H1 (cell line): ENCODE results near the gene TARS3. TPM values are rescaled to one million over a fixed set of nuclear protein-coding genes. Genes with fewer than 3 reads are reported as not detected.

Experiments
- CTCF ChIA-PET: fragments of 300-600 bp; sonication (Branson Sonifier 250); formaldehyde crosslinking; loops from one replicate; lab custom pipeline; 2021; ENCODE audit not compliant: partially characterized antibody; lab: Charles Lee
- POLR2A ChIA-PET: fragments of 300-600 bp; sonication (Branson Sonifier 250); formaldehyde crosslinking; loops from one replicate; lab custom pipeline; 2021; ENCODE audit warnings: inconsistent platforms; ENCODE audit not compliant: partially characterized antibody; lab: Charles Lee
- DNase-seq, 2 experiments: peaks; one replicate each; pipeline versions ENCODE4 v3.0.0 to v3.0.0-alpha.2; 2010 to 2022; ENCODE audit warnings: low spot score in 2 of 2, low read depth in 1 of 2, mixed read lengths in 1 of 2
- FAIRE-seq: peaks from 2 replicates; lab custom pipeline; 2011; peaks lifted over from hg19 to GRCh38; lab: Jason Lieb, UNC
- H2AFZ ChIP-seq: 2 replicates; pipeline ENCODE4 v1.8.1; 2012; ENCODE audit warnings: low read length, inconsistent platforms
- H2AK5ac ChIP-seq: 2 replicates; pipeline ENCODE4 v1.6.1; 2013; ENCODE audit warnings: low read depth, low read length
- H2BK120ac ChIP-seq: replicated peaks from 2 replicates; pipeline ENCODE3; 2013; ENCODE audit warnings: low read depth, low read length, inconsistent platforms
- H2BK12ac ChIP-seq: 2 replicates; pipeline ENCODE4 v1.6.1; 2013; ENCODE audit warnings: low read depth, low read length
- H2BK15ac ChIP-seq: 2 replicates; pipeline ENCODE4 v1.6.1; 2013; ENCODE audit warnings: low read length
- H2BK20ac ChIP-seq: 2 replicates; pipeline ENCODE4 v1.6.1; 2013; ENCODE audit warnings: low read length
- H2BK5ac ChIP-seq: 2 replicates; pipeline ENCODE4 v1.6.1; 2013; ENCODE audit warnings: low read depth, low read length
- H3K14ac ChIP-seq: 2 replicates; pipeline ENCODE4 v1.6.1; 2013; ENCODE audit warnings: inconsistent platforms; ENCODE audit not compliant: insufficient read length
- H3K18ac ChIP-seq: 2 replicates; pipeline ENCODE4 v1.6.1; 2013; ENCODE audit warnings: low read length; ENCODE audit errors: extremely low read depth
- H3K23ac ChIP-seq: 2 replicates; pipeline ENCODE4 v1.6.1; 2013; ENCODE audit warnings: inconsistent platforms; ENCODE audit not compliant: insufficient read length
- H3K23me2 ChIP-seq: 2 replicates; pipeline ENCODE4 v1.6.1; 2013; ENCODE audit warnings: low read depth, low read length
- H3K27ac ChIP-seq: 2 replicates; pipeline ENCODE4 v1.6.1; 2011; ENCODE audit warnings: low read depth, low read length, inconsistent platforms
- H3K27me3 ChIP-seq, 4 experiments: replicated peaks in 1 of 4; 1 replicate in 1 of 4; 2 replicates in 3 of 4; pipeline versions ENCODE4 v1.6.1 to v1.8.1; 2011 to 2013; ENCODE audit warnings: low read length in 3 of 4, mild to moderate bottlenecking in 3 of 4, inconsistent platforms in 2 of 4, mixed read lengths in 2 of 4, moderate library complexity in 1 of 4; ENCODE audit not compliant: control insufficient read depth in 3 of 4, insufficient read depth in 3 of 4; ENCODE audit errors: extremely low read depth in 1 of 4
- H3K36me3 ChIP-seq, 4 experiments: 2 replicates each; pipeline versions ENCODE4 v1.6.1 to v1.8.1; 2011 to 2013; ENCODE audit warnings: mild to moderate bottlenecking in 4 of 4, low read length in 3 of 4, moderate library complexity in 2 of 4, control low read depth in 1 of 4, inconsistent platforms in 1 of 4; ENCODE audit not compliant: insufficient read depth in 4 of 4, control insufficient read depth in 2 of 4
- H3K4ac ChIP-seq: replicated peaks from 2 replicates; pipeline ENCODE3; 2013; ENCODE audit warnings: low read length, low read depth, mixed read lengths, inconsistent platforms; ENCODE audit not compliant: insufficient read length
- H3K4me1 ChIP-seq, 4 experiments: replicated peaks in 1 of 4; 1 replicate in 1 of 4; 2 replicates in 3 of 4; pipeline versions ENCODE4 v1.6.1 to v1.8.1; 2011 to 2013; ENCODE audit warnings: low read length in 3 of 4, inconsistent platforms in 2 of 4, mixed read lengths in 1 of 4; ENCODE audit not compliant: insufficient read depth in 4 of 4, control insufficient read depth in 3 of 4
- H3K4me2 ChIP-seq, 2 experiments: 2 replicates each; pipeline versions ENCODE4 v1.6.1 to v1.8.1; 2011 to 2013; ENCODE audit warnings: low read depth in 2 of 2, low read length in 2 of 2, control low read depth in 1 of 2, inconsistent platforms in 1 of 2, mild to moderate bottlenecking in 1 of 2; ENCODE audit not compliant: insufficient read depth in 1 of 2
- H3K4me3 ChIP-seq, 4 experiments: fragments of 200-600, 300-600 bp in 1 of 4; sonication (generic), shearing (Covaris generic), sonication (Bioruptor Twin) in 1 of 4; 2 replicates each; pipeline versions ENCODE4 v1.5.1 to v1.8.1; 2011 to 2016; ENCODE audit warnings: low read length in 4 of 4, low read depth in 3 of 4, control low read depth in 2 of 4, inconsistent platforms in 2 of 4, mild to moderate bottlenecking in 2 of 4, mixed read lengths in 1 of 4, moderate library complexity in 1 of 4; ENCODE audit not compliant: insufficient read depth in 2 of 4; ENCODE audit errors: extremely low read depth in 1 of 4
- H3K56ac ChIP-seq: replicated peaks from 2 replicates; pipeline ENCODE3; 2013; ENCODE audit warnings: low read depth, mild to moderate bottlenecking, mixed read lengths, low read length, inconsistent platforms; ENCODE audit not compliant: insufficient read length
- H3K79me1 ChIP-seq: 2 replicates; pipeline ENCODE4 v1.6.1; 2013; ENCODE audit warnings: low read depth, low read length, control low read depth
- H3K79me2 ChIP-seq, 2 experiments: 2 replicates each; pipeline versions ENCODE4 v1.6.1 to v1.8.1; 2012 to 2013; ENCODE audit warnings: low read length in 2 of 2, mild to moderate bottlenecking in 2 of 2, inconsistent platforms in 1 of 2; ENCODE audit not compliant: insufficient read depth in 2 of 2, control insufficient read depth in 1 of 2
- H3K9ac ChIP-seq, 4 experiments: replicated peaks in 1 of 4; 1 replicate in 1 of 4; 2 replicates in 3 of 4; pipeline versions ENCODE4 v1.6.1 to v1.8.1; 2011 to 2013; ENCODE audit warnings: low read depth in 3 of 4, low read length in 3 of 4, control low read depth in 2 of 4, mild to moderate bottlenecking in 2 of 4, moderate library complexity in 2 of 4, inconsistent platforms in 1 of 4; ENCODE audit errors: extremely low read depth in 1 of 4
- H3K9me3 ChIP-seq, 2 experiments: 2 replicates each; pipeline versions ENCODE4 v1.6.1 to v1.8.1; 2012 to 2013; ENCODE audit warnings: mild to moderate bottlenecking in 2 of 2, moderate library complexity in 2 of 2, control low read depth in 1 of 2, inconsistent platforms in 1 of 2, low read depth in 1 of 2, low read length in 1 of 2, mixed read lengths in 1 of 2; ENCODE audit not compliant: insufficient read depth in 2 of 2
- H4K20me1 ChIP-seq, 2 experiments: replicated peaks in 1 of 2; 2 replicates each; pipeline versions ENCODE3 to v1.8.1; 2011 to 2013; ENCODE audit warnings: inconsistent platforms in 2 of 2, low read length in 2 of 2, mild to moderate bottlenecking in 1 of 2; ENCODE audit not compliant: insufficient read depth in 2 of 2, control insufficient read depth in 1 of 2
- H4K5ac ChIP-seq: 2 replicates; pipeline ENCODE4 v1.6.1; 2013; ENCODE audit warnings: low read length, low read depth, mixed read lengths, inconsistent platforms; ENCODE audit not compliant: insufficient read length
- H4K8ac ChIP-seq: 2 replicates; pipeline ENCODE4 v1.8.0; 2013; ENCODE audit warnings: mild to moderate bottlenecking, moderate library complexity, low read length, inconsistent platforms; ENCODE audit not compliant: insufficient read depth; ENCODE audit errors: extremely low read depth
- H4K91ac ChIP-seq: replicated peaks from 2 replicates; pipeline ENCODE3; 2013; ENCODE audit warnings: low read length, mixed read lengths, inconsistent platforms; ENCODE audit not compliant: insufficient read length
- CHD1 ChIP-seq: IDR thresholded peaks from 2 replicates; pipeline ENCODE4 v1.6.1; 2012; ENCODE audit warnings: low read depth, low read length, improper control_type of control experiment
- POU5F1 ChIP-seq: IDR thresholded peaks from 2 replicates; pipeline ENCODE4 v1.6.1; 2011; ENCODE audit warnings: low read depth, mild to moderate bottlenecking, low read length, moderate library complexity
- RBBP5 ChIP-seq: IDR thresholded peaks from 2 replicates; pipeline ENCODE4 v1.7.1; 2012; ENCODE audit warnings: low read depth, mild to moderate bottlenecking, inconsistent platforms, low read length, moderate library complexity, borderline replicate concordance
- RXRA ChIP-seq: IDR thresholded peaks from 2 replicates; pipeline ENCODE4 v1.6.1; 2011; ENCODE audit warnings: low read depth, mild to moderate bottlenecking, low read length, moderate library complexity; ENCODE audit not compliant: insufficient read depth
- TEAD4 ChIP-seq: IDR thresholded peaks from 2 replicates; pipeline ENCODE4 v1.6.1; 2012; ENCODE audit warnings: low read depth, low read length, inconsistent platforms, mixed read lengths
- ZNF274 ChIP-seq: IDR thresholded peaks from 2 replicates; pipeline ENCODE4 v1.7.0; 2012; ENCODE audit warnings: low read length, borderline replicate concordance; ENCODE audit errors: extremely low read depth
- WGBS, 2 experiments: shearing (Covaris generic) in 1 of 2; methylation state at CpG; one replicate each; pipeline versions ENCODE4 v1.1.6 to v1.1.7; 2013 to 2015; ENCODE audit warnings: low lambda C conversion rate in 2 of 2, mixed read lengths in 2 of 2, inconsistent platforms in 1 of 2, low coverage in 1 of 2, missing lambda C conversion rate in 1 of 2; ENCODE audit not compliant: insufficient replicate concordance in 2 of 2, insufficient coverage in 1 of 2, insufficient read length in 1 of 2; ENCODE audit errors: extremely low coverage in 1 of 2, missing lambda C conversion rate in 1 of 2; 5-methylcytosine and 5-hydroxymethylcytosine counted together
- polyA plus RNA-seq, 7 experiments: library from polyadenylated mRNA; depleted of rRNA in 3 of 7; stranded (reverse) in 5 of 7; unstranded in 2 of 7; fragments of >200 nt in 5 of 7; fragments of 200-250 nt in 2 of 7; gene quantifications; 1 replicate in 5 of 7; 2 replicates in 1 of 7; 4 replicates in 1 of 7; pipeline versions ENCODE4 v1.2.1 to v1.2.3, GENCODE V29; 2011 to 2013; ENCODE audit warnings: missing spikeins in 2 of 7, mixed read lengths in 2 of 7
- total RNA-seq: library from RNA; stranded (reverse); fragmentation: NEBNext Ultra II Directional; extraction: Animal tissue kit (Norgen Biotek cat#: 25700); gene quantifications from 2 replicates; pipeline ENCODE4 v1.2.1, GENCODE V29; 2021

Gene TARS3
- total and polyA plus RNA-seq, 2 of the 8 experiments (the other 6 are each of a cell fraction or from before 2014, with no cell fraction given): 2.1 to 13.9 TPM

DNA sequence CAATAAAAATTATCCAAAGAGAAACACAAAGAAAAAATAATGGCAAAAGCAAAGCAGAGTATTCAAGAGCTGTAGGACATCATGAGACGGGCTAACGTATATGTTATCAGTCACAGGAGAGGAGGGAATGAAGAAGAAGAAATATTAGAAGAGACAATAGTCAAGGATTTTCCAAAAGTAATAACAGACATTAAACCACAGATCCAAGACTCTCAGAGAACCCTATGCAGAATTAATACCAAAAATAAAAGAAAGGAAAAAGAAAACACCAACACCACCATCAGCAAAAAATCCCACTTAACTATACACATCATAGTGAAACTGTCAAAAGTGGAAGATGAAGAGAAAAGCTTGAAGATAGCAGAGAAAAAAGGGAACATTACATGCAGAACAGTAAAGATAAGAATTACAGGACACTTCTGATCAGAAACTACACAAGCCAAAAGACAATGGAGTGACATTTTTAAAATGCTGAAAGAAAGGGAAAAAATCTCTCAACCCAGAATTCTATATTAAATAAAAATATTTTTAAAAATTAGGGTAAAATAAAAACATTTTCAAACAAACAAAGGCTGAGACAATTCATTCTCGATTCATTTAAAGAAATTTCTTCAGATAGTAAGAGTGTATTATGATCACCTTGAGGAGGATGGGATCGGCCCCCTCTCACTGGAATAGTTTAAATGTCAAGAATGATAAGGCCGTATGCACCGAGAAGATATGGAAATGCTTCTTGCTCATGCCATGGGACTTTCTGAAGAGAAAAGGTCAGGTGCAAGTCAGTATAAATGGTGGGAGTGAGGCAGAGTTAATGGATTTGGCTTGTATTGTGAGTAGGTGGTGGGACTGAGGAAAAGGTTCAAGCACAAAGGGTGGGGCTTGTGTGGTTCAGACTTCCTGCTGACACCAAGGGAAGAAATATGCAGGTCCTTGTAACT is 100.6 kb downstream of the TARS3 start:
- Histone ChIP-seq H3K14ac (no peak overlapping the region), H2BK12ac (no peak overlapping the region), H2BK120ac (no peak overlapping the region), H3K23ac (no peak overlapping the region), H2BK5ac (no peak overlapping the region), H3K4me1 (no peaks in the 10 kb centered on the region), H2AK5ac (no peak overlapping the region), H3K23me2 (no peaks in the 10 kb centered on the region), H2AFZ (no peak overlapping the region), H4K8ac (no peak overlapping the region), H3K4ac (no peak overlapping the region), H3K56ac (no peak overlapping the region), H4K91ac (no peak overlapping the region), H3K27me3 (no peaks in the 10 kb centered on the region), H3K4me2 (no peak overlapping the region), H2BK15ac (no peak overlapping the region), H3K79me2 (no peaks in the 10 kb centered on the region), H3K36me3 (no peaks in the 10 kb centered on the region; a peak in 1 of 8 replicates), H3K27ac (no peak overlapping the region), H4K5ac (no peak overlapping the region), H3K9me3 (peaks cover 14% of the 10 kb centered on the region in 2 experiments; a peak in 3 of 4 replicates), H3K4me3 (no peak overlapping the region; a peak in 2 of 8 replicates), H3K9ac (no peak overlapping the region), H4K20me1 (no peaks in the 10 kb centered on the region), H2BK20ac (no peak overlapping the region), H3K18ac (no peak overlapping the region), H3K79me1 (no peaks in the 10 kb centered on the region)
- TF ChIP-seq RXRA (no peak), RBBP5 (no peak), TEAD4 (no peak), ZNF274 (no peak), POU5F1 (no peak), CHD1 (no peak)
- CTCF ChIA-PET: interaction anchor here (0.6 to 1.6 kb wide), 4 partner anchors 14 to 484 kb away, joined by 3 to 5 read pairs (median 4); no protein-coding TSS in a partner anchor
- FAIRE-seq (no peak), DNase-seq (no peak)
- POLR2A ChIA-PET: interaction anchor here (1.0 kb wide), 1 partner anchor 315 kb away, joined by 3 read pairs; no protein-coding TSS in a partner anchor
- 94% methylated on average over 6 of the region's 6 CpGs; no CpG with 5 or more reads in 1 of the 2 experiments for WGBS, 2 experiments
